ENCODE data around the gene DPP6.

GRCh38 chr7:154909241-154910105 lies 857.3 kb downstream of the DPP6 start:
- TF ChIP-seq RNF2 (IDR thresholded peaks at IDR 0.05; ENCODE audit: borderline replicate concordance, low read depth) (no peak), CTCF (IDR thresholded peaks at IDR 0.05) (no peak), RAD21 (conservative IDR thresholded peaks at IDR 0.05 in 1 of 2, IDR thresholded peaks at IDR 0.05 in 1 of 2) (no peak), MAX (IDR thresholded peaks at IDR 0.05) (no peak), RFX5 (IDR thresholded peaks at IDR 0.05) (no peak), CBX8 (IDR thresholded peaks at IDR 0.05) (no peak), BHLHE40 (IDR thresholded peaks at IDR 0.05; ENCODE audit: low read depth, low read length) (no peak), POLR2A (IDR thresholded peaks at IDR 0.05; ENCODE audit: low read length) (no peak), NR3C1 (IDR thresholded peaks at IDR 0.05) (no peak), REST (IDR thresholded peaks at IDR 0.05) (no peak)
